Stomach (tissue), 4 donors: Measurements from ENCODE around the gene STRIP2.
"Not testable (repeated sequence)": the region's sequence is repeated elsewhere in the genome, so short reads cannot be mapped to it uniquely, and the experiment has no call there.

ENCODE experiments used
- CTCF ChIP-seq, 7 experiments: fragments of 450-650 bp in 4 of 7; fragments of 200-600 bp in 3 of 7; sonication (generic) in 3 of 7; IDR thresholded peaks; one replicate each; pipeline ENCODE4 v1.5.1; 2016 to 2019; ENCODE audit warnings: antibody characterized with exemption in 7 of 7, control low read depth in 2 of 7, mild to moderate bottlenecking in 1 of 7
- POLR2A ChIP-seq, 4 donors: fragments of 450-650 bp; IDR thresholded peaks; one replicate each; pipeline ENCODE4 v1.6.1; 2016; ENCODE audit warnings: antibody characterized with exemption in 4 of 4, control low read depth in 2 of 4, mild to moderate bottlenecking in 1 of 4, moderate library complexity in 1 of 4
- POLR2AphosphoS5 ChIP-seq, 3 donors: sonication (generic); formaldehyde crosslinking; IDR thresholded peaks; one replicate each; pipeline ENCODE4 v1.6.1; 2016; ENCODE audit warnings: antibody characterized with exemption in 3 of 3

GRCh38 chr7:129410238-129410637, 24.0 kb upstream of the STRIP2 start:
- TF ChIP-seq CTCF, POLR2AphosphoS5, POLR2A (IDR thresholded peaks at IDR 0.05): not testable (repeated sequence)
